Memory B cell (primary cell): Measurements from ENCODE around the gene SCIN.

Experiments
- ATAC-seq: fragments of 150-1000 bp; cut with Tn5 transposase; 2 replicates; pipeline ENCODE4 v1.10.0; 2021; ENCODE audit warnings: low read depth, mild to moderate bottlenecking, moderate library complexity
- DNase-seq, 2 donors: peaks; one replicate each; pipeline ENCODE4 v3.0.0; 2022; ENCODE audit warnings: low spot score in 2 of 2
- H3K27ac Mint-ChIP-seq: one replicate; pipeline ENCODE4 v1.8.0; 2022; ENCODE audit warnings: mild to moderate bottlenecking, moderate library complexity, mixed read lengths
- H3K27me3 Mint-ChIP-seq: one replicate; pipeline ENCODE4 v1.8.0; 2022; ENCODE audit warnings: mixed read lengths
- H3K36me3 Mint-ChIP-seq: one replicate; pipeline ENCODE4 v1.8.0; 2022; ENCODE audit warnings: mild to moderate bottlenecking, mixed read lengths
- H3K4me1 Mint-ChIP-seq: one replicate; pipeline ENCODE4 v1.8.0; 2022; ENCODE audit warnings: mixed read lengths
- H3K4me3 Mint-ChIP-seq: one replicate; pipeline ENCODE4 v1.8.0; 2022; ENCODE audit warnings: mild to moderate bottlenecking, moderate library complexity, mixed read lengths
- H3K9me3 Mint-ChIP-seq: one replicate; pipeline ENCODE4 v1.8.0; 2022; ENCODE audit warnings: mixed read lengths

The SCIN gene

GRCh38 chr7:12581897-12582296 lies 11.4 kb downstream of the SCIN start:
- H3K27me3 Mint-ChIP-seq, result peaks cover 2% of the 10 kb centered on the region
- no peak overlapping the region for H3K27ac Mint-ChIP-seq

GRCh38 chr7:12582362-12582761 lies 11.8 kb downstream of the SCIN start:
- DNase-seq, result no peak
- H3K9me3 Mint-ChIP-seq, result no peaks in the 10 kb centered on the region
- H3K4me1 Mint-ChIP-seq, result peaks cover 11% of the 10 kb centered on the region
- peaks cover 2% of the 10 kb centered on the region for H3K27me3 Mint-ChIP-seq
- H3K36me3 Mint-ChIP-seq, result no peaks in the 10 kb centered on the region
- H3K4me3 Mint-ChIP-seq, result no peak overlapping the region
- ATAC-seq, result no peak
- H3K27ac Mint-ChIP-seq, result no peak overlapping the region

More at GRCh38 chr7:12581897-12582296, 11.4 kb downstream of the SCIN start:
- Mint-ChIP-seq H3K9me3 (no peaks in the 10 kb centered on the region), H3K4me3 (no peak overlapping the region), H3K36me3 (no peaks in the 10 kb centered on the region), H3K4me1 (peaks cover 11% of the 10 kb centered on the region)
- DNase-seq, result no peak
- no peak for ATAC-seq

- H3K27me3 Mint-ChIP-seq, result peaks cover 3% of the 10 kb centered on the region
- no peak overlapping the region for H3K27ac Mint-ChIP-seq
- peaks cover 11% of the 10 kb centered on the region for H3K4me1 Mint-ChIP-seq
- ATAC-seq, result no peak
- H3K36me3 Mint-ChIP-seq, result no peaks in the 10 kb centered on the region
- H3K4me3 Mint-ChIP-seq, result no peak overlapping the region
- no peaks in the 10 kb centered on the region for H3K9me3 Mint-ChIP-seq
- no peak for DNase-seq
Observed at GRCh38 chr7:12583176-12583575, 12.7 kb downstream of the SCIN start.

GRCh38 chr7:12583922-12584321 lies 13.4 kb downstream of the SCIN start:
- ATAC-seq, result no peak
- no peak for DNase-seq
- Mint-ChIP-seq H3K36me3 (no peaks in the 10 kb centered on the region), H3K9me3 (no peaks in the 10 kb centered on the region), H3K27ac (no peak overlapping the region), H3K4me1 (peaks cover 11% of the 10 kb centered on the region), H3K4me3 (no peak overlapping the region), H3K27me3 (peaks cover 4% of the 10 kb centered on the region)

- no peak overlapping the region for H3K27ac Mint-ChIP-seq
- no peaks in the 10 kb centered on the region for H3K9me3 Mint-ChIP-seq
- H3K4me1 Mint-ChIP-seq, result peaks cover 11% of the 10 kb centered on the region
- H3K36me3 Mint-ChIP-seq, result no peaks in the 10 kb centered on the region
- no peak for DNase-seq
- peaks cover 3% of the 10 kb centered on the region for H3K27me3 Mint-ChIP-seq
- ATAC-seq, result peak; percentile 73
- no peak overlapping the region for H3K4me3 Mint-ChIP-seq
Observed at GRCh38 chr7:12584930-12585329, 14.4 kb downstream of the SCIN start.

- H3K4me3 Mint-ChIP-seq, result no peak overlapping the region
- H3K4me1 Mint-ChIP-seq, result peaks cover 11% of the 10 kb centered on the region
- H3K27ac Mint-ChIP-seq, result no peak overlapping the region
- no peak for ATAC-seq
- peaks cover 3% of the 10 kb centered on the region for H3K27me3 Mint-ChIP-seq
- no peaks in the 10 kb centered on the region for H3K9me3 Mint-ChIP-seq
- no peaks in the 10 kb centered on the region for H3K36me3 Mint-ChIP-seq
- DNase-seq, result no peak
Observed at GRCh38 chr7:12586271-12586670, 15.8 kb downstream of the SCIN start.

GRCh38 chr7:12588259-12588904 lies 17.9 kb downstream of the SCIN start:
- H3K4me3 Mint-ChIP-seq, result no peak overlapping the region
- peaks cover 3% of the 10 kb centered on the region for H3K27me3 Mint-ChIP-seq
- peaks cover 11% of the 10 kb centered on the region for H3K4me1 Mint-ChIP-seq
- no peaks in the 10 kb centered on the region for H3K9me3 Mint-ChIP-seq
- H3K27ac Mint-ChIP-seq, result no peak overlapping the region
- ATAC-seq (no peak), DNase-seq (no peak)
- H3K36me3 Mint-ChIP-seq, result no peaks in the 10 kb centered on the region

- Mint-ChIP-seq H3K27me3 (peaks cover 10% of the 10 kb centered on the region), H3K27ac (no peak overlapping the region), H3K36me3 (peaks cover 3% of the 10 kb centered on the region), H3K4me1 (peaks cover 4% of the 10 kb centered on the region), H3K4me3 (no peak overlapping the region), H3K9me3 (peaks cover 5% of the 10 kb centered on the region)
- DNase-seq (no peak), ATAC-seq (no peak)
Observed at GRCh38 chr7:12590559-12590958, 20.0 kb downstream of the SCIN start.

- Mint-ChIP-seq H3K36me3 (peaks cover 3% of the 10 kb centered on the region), H3K27ac (no peak overlapping the region), H3K9me3 (peaks cover 5% of the 10 kb centered on the region), H3K27me3 (peaks cover 6% of the 10 kb centered on the region), H3K4me3 (no peak overlapping the region), H3K4me1 (no peaks in the 10 kb centered on the region)
- no peak for DNase-seq
- ATAC-seq, result no peak
Observed at GRCh38 chr7:12594122-12594897, 23.8 kb downstream of the SCIN start.

GRCh38 chr7:12595148-12595547 lies 24.6 kb downstream of the SCIN start:
- H3K4me1 Mint-ChIP-seq, result no peaks in the 10 kb centered on the region
- H3K4me3 Mint-ChIP-seq, result no peak overlapping the region
- no peak overlapping the region for H3K27ac Mint-ChIP-seq
- H3K9me3 Mint-ChIP-seq, result peaks cover 10% of the 10 kb centered on the region
- ATAC-seq (no peak), DNase-seq (no peak)
- H3K27me3 Mint-ChIP-seq, result peaks cover 9% of the 10 kb centered on the region
- peaks cover 3% of the 10 kb centered on the region for H3K36me3 Mint-ChIP-seq

GRCh38 chr7:12596225-12596790 lies 25.8 kb downstream of the SCIN start:
- H3K4me1 Mint-ChIP-seq, result no peaks in the 10 kb centered on the region
- peaks cover 9% of the 10 kb centered on the region for H3K27me3 Mint-ChIP-seq
- no peak for ATAC-seq
- DNase-seq, result no peak
- H3K4me3 Mint-ChIP-seq, result no peak overlapping the region
- peaks cover 3% of the 10 kb centered on the region for H3K36me3 Mint-ChIP-seq
- peaks cover 10% of the 10 kb centered on the region for H3K9me3 Mint-ChIP-seq
- H3K27ac Mint-ChIP-seq, result no peak overlapping the region

- Mint-ChIP-seq H3K9me3 (peaks cover 14% of the 10 kb centered on the region), H3K27me3 (peaks cover 3% of the 10 kb centered on the region), H3K36me3 (no peaks in the 10 kb centered on the region), H3K4me1 (no peaks in the 10 kb centered on the region), H3K4me3 (no peak overlapping the region), H3K27ac (no peak overlapping the region)
- no peak for ATAC-seq
- DNase-seq, result no peak
Observed at GRCh38 chr7:12601302-12601869, 30.9 kb downstream of the SCIN start.

GRCh38 chr7:12607134-12607533 lies 36.6 kb downstream of the SCIN start:
- DNase-seq (no peak), ATAC-seq (no peak)
- H3K36me3 Mint-ChIP-seq, result no peaks in the 10 kb centered on the region
- H3K4me3 Mint-ChIP-seq, result no peak overlapping the region
- no peaks in the 10 kb centered on the region for H3K27me3 Mint-ChIP-seq
- H3K27ac Mint-ChIP-seq, result no peak overlapping the region
- no peaks in the 10 kb centered on the region for H3K4me1 Mint-ChIP-seq
- peaks cover 5% of the 10 kb centered on the region for H3K9me3 Mint-ChIP-seq

GRCh38 chr7:12609561-12609960 lies 39.0 kb downstream of the SCIN start:
- DNase-seq (no peak), ATAC-seq (no peak)
- H3K4me1 Mint-ChIP-seq, result no peaks in the 10 kb centered on the region
- H3K4me3 Mint-ChIP-seq, result no peak overlapping the region
- H3K9me3 Mint-ChIP-seq, result peaks cover under 1% of the 10 kb centered on the region
- H3K36me3 Mint-ChIP-seq, result no peaks in the 10 kb centered on the region
- H3K27me3 Mint-ChIP-seq, result no peaks in the 10 kb centered on the region
- H3K27ac Mint-ChIP-seq, result no peak overlapping the region
